AG08395 (cell line): ENCODE measurements around the gene MACO1.

Experiments used
- DNase-seq: peaks from one replicate; pipeline ENCODE4 v3.0.0; 2012; ENCODE audit warnings: mixed read lengths, low spot score

The MACO1 gene

GRCh38 chr1:25543425-25544242 lies 112.9 kb downstream of the MACO1 start, which contains the start of gene LDLRAP1:
Gene LDLRAP1, plus strand, starts transcription at chr1:25543606. Its CDS starts 93 bp downstream, at chr1:25543699.
- peak; percentile 95 for DNase-seq

- DNase-seq, result no peak
Observed at GRCh38 chr1:25544243-25544764, 113.6 kb downstream of the MACO1 start.

- DNase-seq, result peak; percentile 63
Observed at GRCh38 chr1:25544819-25545218, 114.1 kb downstream of the MACO1 start.

GRCh38 chr1:25545767-25546166 lies 115.1 kb downstream of the MACO1 start:
- DNase-seq, result no peak

GRCh38 chr1:25546193-25546592 lies 115.5 kb downstream of the MACO1 start:
- DNase-seq, result no peak

- DNase-seq, result no peak
Observed at GRCh38 chr1:25548601-25549000, 117.9 kb downstream of the MACO1 start.

- no peak for DNase-seq
Observed at GRCh38 chr1:25549273-25550154, 118.8 kb downstream of the MACO1 start.
